SIG-M5 (cell line): ENCODE results near the gene NLGN2.

Experiments used
- DNase-seq: peaks from one replicate; lab custom pipeline; 2025; lab: John Stamatoyannopoulos, UW

NLGN2 gene

GRCh38 chr17:7414837-7415236, 7.2 kb downstream of the NLGN2 start:
- no peak for DNase-seq

GRCh38 chr17:7415784-7416183, 8.1 kb downstream of the NLGN2 start:
- DNase-seq, result no peak

GRCh38 chr17:7416323-7416722, 8.7 kb downstream of the NLGN2 start:
- DNase-seq, result no peak

GRCh38 chr17:7417056-7417655, 9.5 kb downstream of the NLGN2 start:
- no peak for DNase-seq

GRCh38 chr17:7418472-7419152, 11.0 kb downstream of the NLGN2 start:
- no peak for DNase-seq

- no peak for DNase-seq
Measured at GRCh38 chr17:7419819-7420610, 12.4 kb downstream of the NLGN2 start, which contains the start of gene SPEM1. Gene SPEM1 (plus strand): TSS chr17:7420324. CDS start chr17:7420385, 61 bp downstream.

GRCh38 chr17:7421186-7421585, 13.5 kb downstream of the NLGN2 start:
- DNase-seq, result no peak

GRCh38 chr17:7423679-7424078, 16.0 kb downstream of the NLGN2 start:
- no peak for DNase-seq

GRCh38 chr17:7425316-7425715, 17.7 kb downstream of the NLGN2 start, which contains the start of gene SPEM2:
Gene SPEM2 (plus strand): TSS chr17:7425616. CDS start chr17:7425689, 73 bp downstream.
- no peak for DNase-seq

- no peak for DNase-seq
Measured at GRCh38 chr17:7425756-7426155, 18.1 kb downstream of the NLGN2 start.

GRCh38 chr17:7426203-7426863, 18.7 kb downstream of the NLGN2 start:
- DNase-seq, result no peak

- DNase-seq, result no peak
Measured at GRCh38 chr17:7426896-7427489, 19.3 kb downstream of the NLGN2 start.

GRCh38 chr17:7427549-7427948, 19.9 kb downstream of the NLGN2 start:
- no peak for DNase-seq

- DNase-seq, result no peak
Measured at GRCh38 chr17:7428557-7428956, 20.9 kb downstream of the NLGN2 start, which contains the start of gene SPEM3. Gene SPEM3 (plus strand): TSS chr17:7428857. CDS start chr17:7428903, 46 bp downstream.

GRCh38 chr17:7429722-7430121, 22.1 kb downstream of the NLGN2 start:
- no peak for DNase-seq

- DNase-seq, result no peak
Measured at GRCh38 chr17:7431231-7431630, 23.6 kb downstream of the NLGN2 start.

GRCh38 chr17:7432296-7432695, 24.7 kb downstream of the NLGN2 start:
- DNase-seq, result no peak

GRCh38 chr17:7435676-7436555, 28.3 kb downstream of the NLGN2 start:
- DNase-seq, result no peak

- no peak for DNase-seq
Measured at GRCh38 chr17:7436556-7437368, 29.1 kb downstream of the NLGN2 start.

GRCh38 chr17:7437369-7437863, 29.8 kb downstream of the NLGN2 start:
- no peak for DNase-seq
